Measurements from ENCODE around the gene XRN2.

DNA sequence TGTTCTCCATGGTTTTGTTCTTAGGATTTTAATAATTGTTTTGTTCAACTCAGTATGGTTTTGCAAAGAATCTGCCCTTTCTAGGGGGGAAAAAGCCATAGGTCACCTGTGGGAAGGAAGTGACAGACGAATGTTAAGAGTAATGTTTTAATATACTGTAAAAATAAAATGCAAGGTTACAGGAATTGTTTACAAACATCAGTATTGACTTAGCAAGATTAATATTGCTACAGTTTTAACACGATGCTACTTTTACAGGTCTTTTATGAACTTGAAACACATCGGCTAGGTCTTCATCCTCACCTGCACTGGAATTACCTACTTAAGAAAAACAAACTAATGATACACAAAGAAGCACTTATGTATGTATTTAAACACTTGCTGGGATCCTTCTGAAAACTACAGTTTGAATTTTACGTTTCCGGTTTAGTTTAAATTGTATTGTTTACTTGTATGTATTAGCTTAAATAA is 95.9 kb downstream of the XRN2 start:
- TF ChIP-seq, protein P1, sequence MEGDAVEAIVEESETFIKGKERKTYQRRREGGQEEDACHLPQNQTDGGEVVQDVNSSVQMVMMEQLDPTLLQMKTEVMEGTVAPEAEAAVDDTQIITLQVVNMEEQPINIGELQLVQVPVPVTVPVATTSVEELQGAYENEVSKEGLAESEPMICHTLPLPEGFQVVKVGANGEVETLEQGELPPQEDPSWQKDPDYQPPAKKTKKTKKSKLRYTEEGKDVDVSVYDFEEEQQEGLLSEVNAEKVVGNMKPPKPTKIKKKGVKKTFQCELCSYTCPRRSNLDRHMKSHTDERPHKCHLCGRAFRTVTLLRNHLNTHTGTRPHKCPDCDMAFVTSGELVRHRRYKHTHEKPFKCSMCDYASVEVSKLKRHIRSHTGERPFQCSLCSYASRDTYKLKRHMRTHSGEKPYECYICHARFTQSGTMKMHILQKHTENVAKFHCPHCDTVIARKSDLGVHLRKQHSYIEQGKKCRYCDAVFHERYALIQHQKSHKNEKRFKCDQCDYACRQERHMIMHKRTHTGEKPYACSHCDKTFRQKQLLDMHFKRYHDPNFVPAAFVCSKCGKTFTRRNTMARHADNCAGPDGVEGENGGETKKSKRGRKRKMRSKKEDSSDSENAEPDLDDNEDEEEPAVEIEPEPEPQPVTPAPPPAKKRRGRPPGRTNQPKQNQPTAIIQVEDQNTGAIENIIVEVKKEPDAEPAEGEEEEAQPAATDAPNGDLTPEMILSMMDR (conservative IDR thresholded peaks at IDR 0.05; ENCODE audit: low read depth, low read length): no peak
- no peak for TF ChIP-seq EZH2 (IDR thresholded peaks at IDR 0.05; ENCODE audit: borderline replicate concordance, low read depth, low read length, poor library complexity, severe bottlenecking)

Data from A673 (cell line).